CD1c-positive myeloid dendritic cell (primary cell): ENCODE data around the gene MYO3B.
"Not testable (repeated sequence)": the region's sequence is repeated elsewhere in the genome, so short reads cannot be mapped to it uniquely, and the experiment has no call there.

ENCODE experiments used
- DNase-seq: peaks from one replicate; pipeline ENCODE4 v3.0.0-alpha.2; 2016; ENCODE audit errors: extremely low spot score

Gene MYO3B

DNA sequence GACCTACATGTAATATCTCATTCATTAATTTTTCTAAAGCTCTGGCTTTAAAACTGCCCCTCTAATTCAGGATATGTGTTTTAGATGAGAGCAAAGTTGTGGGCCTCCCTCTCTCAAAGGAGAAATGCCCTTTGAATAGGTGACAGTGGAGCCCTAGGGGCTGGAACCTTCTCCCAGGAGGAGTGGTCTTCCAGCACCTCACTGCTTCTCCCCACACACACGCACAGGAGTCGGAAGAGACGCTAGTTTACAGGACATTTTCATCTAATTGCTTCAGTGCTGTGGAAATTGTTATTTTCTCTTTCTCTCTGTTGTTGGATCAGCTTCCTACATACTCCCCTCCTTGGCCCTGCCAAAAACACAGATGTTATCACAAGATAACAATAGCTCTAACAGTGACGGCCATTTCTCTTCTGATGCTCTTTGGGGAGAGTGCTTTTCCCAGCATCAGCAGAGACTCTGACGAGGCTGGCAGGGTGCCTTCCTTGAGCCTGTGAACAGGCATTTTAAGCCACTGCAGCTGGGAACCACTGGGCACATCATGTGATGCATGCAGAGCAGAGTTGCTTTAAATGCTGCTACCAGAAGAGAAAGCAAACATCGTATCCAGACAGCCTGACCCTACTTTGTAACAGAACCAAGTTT, 327.8 kb downstream of the MYO3B start:
- no peak for DNase-seq

DNA sequence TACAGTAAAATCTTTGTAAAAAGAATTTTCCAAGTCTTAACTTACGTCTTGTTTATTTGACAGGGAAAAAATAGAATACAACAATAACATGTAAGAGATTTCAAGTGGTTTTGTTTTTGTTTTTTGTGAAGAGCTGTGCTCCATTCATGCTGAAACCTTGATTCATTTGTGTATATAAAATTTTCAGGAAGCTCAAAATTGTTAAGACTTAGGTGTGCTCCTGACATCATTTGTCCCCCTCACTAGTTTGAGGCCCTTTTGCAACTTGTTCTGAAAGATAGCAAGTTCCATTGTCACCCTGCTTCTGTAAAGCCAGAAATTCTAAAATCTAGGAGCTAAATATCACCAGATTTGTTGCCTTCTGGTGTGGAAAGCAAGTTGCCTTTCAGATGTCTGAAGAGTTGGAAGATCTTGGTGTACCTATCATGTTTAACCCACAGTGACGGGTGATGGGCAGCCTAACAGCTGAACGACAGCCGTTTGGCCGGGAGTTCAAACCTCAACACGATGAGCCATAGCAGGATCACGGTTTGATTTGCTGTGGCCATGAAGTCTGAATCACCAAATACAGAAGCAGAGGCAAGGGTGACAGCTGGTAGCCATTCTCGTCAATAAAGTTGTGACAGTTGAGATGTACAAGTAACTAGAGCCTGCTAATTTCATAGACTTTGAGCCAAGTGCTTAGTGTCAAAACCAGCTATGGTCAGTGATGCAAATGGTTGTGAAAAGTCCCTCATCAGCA, 331.7 kb downstream of the MYO3B start:
- no peak for DNase-seq

DNA sequence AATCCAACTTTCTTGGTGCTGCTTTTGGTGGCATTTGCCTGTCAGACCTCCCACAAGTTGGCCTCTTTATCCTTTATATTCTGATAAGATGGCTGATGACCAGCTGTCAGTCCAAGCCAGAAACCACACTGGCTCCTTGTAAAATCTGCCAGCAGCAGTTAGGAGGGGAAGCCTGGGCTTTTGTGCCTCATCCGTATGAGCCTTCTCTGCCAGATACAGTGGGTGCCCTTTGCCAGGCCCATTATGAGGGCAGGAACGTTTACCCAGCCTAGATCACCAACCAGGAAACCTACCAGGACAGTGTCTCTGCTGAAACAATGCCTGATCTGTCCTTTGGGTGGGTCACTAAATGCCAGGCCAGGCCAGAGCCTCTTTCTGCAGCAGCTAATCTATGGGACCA, 334.3 kb downstream of the MYO3B start:
- DNase-seq: no peak

DNA sequence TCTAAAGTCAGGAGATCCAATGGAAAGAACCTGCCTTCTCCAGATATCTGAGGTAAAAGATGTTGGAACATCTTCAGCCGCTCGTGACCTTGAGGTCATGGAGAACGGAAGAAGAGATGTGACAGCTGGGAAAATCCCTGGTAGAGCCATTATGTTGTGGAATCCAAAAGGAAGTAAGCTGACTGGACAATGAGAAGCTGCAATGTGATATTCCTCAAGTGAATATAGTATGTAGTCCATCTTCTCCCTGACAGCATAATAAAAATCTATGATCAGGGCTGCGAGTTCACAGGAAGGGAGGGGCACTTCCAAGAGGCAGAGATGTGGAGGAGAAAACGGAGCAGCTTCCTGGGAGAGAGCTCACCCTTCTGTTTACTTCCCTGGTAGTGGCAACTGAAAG, 336.2 kb downstream of the MYO3B start:
- DNase-seq: no peak

DNA sequence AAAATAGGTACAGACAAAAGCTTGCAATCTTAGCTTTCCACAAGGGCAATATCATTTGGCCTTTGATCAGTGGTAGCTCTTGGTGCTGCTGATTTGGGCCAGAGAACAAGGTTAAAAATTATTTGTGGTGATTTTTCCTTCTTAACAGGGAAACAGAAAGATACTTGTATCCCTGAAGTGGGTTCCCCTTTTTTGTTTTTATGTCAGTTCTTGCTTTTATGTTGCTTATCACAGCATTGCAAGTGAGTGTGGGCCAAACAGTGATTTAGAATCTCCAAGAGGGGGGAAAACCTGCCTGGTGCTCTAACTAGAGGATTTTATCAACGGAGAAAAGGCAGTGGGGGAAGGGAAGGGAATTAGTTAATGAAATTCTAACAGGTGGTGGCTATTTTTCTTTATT, 339.6 kb downstream of the MYO3B start:
- DNase-seq: no peak

DNA sequence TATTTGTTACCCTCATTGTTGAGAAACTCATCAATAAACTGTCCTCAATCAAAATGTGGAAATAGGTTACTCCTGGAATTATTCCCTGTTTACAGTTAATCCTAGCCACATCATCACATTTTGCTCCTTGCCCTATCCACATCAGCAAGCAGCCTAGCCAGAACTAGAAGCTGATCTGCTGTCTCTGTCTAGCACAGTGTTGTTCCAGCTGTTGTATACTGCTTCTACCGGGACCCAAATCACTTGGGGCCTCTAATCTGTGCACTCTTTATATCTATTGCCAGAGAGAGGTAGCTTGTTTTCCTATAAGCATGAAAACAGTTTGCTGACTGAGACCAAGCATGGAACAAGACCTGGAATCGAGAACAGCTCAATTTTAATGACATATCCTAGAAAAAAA, 341.0 kb downstream of the MYO3B start:
- DNase-seq: no peak

DNA sequence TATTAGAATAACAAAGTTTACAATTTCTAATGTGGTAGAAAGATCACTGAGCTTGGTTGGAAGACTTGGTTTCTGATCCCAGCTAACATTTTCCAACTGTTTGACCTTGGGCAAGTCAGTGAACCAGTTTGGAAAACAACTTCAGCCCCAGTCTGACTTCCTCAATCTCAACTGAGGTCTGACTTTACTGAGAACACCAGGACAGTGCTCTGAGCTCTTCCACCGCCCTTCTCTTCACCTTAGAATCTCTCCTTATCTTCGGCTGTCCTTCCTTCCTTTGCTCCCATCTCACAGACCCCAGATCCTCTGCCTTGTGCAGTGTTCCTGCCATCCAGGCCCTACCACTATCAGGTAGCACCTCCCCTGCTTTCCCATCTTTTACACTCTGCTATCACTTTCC, 343.4 kb downstream of the MYO3B start:
- DNase-seq: no peak

DNA sequence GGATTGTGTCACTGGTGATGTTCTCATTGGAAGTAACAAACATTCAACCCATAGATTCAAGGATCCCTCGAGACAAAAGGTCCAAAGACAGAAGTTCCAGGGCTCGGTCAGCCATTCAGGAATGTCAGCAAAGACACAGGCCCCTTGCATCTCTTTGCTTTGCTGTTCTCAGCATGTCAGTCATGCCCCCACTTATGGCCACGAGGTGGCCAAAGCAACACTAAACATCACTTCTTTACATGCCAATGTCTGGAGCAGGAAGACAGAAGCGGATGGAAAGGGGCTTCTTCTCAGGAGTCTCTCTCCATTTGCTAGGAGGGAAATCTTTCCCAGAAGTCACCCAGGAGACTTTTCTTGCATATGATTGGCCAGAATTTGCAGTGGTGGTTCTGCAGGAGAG, 345.6 kb downstream of the MYO3B start:
- no peak for DNase-seq

DNA sequence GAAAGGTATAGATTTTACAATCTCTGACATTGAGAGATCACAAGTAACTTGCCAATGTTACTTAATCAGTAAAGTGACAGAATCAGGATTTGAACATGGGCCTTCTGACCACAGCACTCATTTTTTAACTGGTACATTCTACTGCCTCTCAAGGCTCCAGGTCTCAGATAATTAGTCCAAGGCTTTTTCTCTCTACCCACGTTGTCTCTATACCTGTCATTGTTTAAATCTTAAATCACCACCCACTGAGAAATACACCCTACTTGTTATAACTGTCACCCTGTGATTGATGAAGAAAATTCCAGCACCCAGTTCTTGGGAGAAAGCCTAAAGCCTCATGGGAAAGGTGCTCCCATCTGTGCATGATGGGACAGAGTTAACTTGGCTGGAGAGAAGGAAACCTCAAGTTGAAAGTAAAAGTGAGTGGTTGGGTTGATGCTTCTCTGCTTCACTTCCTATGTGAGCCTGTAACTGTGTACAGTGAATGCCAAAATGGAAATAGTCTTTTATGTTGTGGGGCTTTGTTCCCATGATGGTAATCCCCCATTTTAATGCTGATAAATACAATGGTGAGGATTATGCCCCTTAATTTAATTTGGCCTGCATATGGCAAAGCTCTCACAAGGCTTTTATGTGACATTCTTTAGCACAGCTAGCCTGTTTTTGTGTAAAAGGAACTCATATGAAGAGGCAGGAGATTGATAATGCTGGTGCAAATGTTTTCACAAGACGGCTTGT, 347.1 kb downstream of the MYO3B start:
- no peak for DNase-seq

DNA sequence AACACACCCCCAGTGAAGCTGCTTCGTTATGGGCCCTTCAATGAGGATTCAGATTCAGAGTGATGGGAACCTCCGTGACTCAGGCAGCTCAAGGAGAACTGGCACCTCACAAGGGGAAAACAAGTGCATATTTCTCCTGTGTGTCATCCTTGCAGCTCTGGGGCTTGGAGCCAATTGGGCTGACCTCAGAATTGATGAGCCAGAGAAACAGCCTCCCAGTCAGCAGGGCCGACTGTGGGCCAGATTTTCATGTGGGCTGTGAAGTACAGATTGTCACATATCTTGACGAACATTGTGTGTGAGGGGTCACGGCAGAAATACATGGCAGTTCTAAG, 347.6 kb downstream of the MYO3B start:
- DNase-seq: no peak

DNA sequence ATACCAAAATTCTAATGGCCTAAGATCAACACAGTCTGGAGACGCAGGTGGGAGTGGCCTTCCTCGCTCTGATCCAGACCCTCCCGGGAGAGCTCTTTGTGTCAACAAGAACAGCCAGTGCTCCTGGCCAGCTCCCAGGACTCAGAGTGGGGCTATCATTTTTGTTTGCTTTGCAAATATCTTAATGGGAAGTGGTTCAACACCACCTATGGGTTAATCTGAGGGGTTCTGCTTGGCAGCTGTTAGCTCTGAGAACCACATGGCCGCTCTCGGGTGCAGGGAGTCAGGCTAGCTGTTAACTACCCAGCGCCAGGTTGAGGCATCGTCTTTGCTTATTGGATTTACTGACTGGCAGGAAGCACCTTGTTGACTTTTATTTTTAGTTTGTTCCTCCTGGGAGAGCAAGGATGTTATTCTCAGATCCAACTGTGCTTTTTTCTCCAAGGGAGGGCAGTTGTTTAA, 352.4 kb downstream of the MYO3B start:
- no peak for DNase-seq

DNA sequence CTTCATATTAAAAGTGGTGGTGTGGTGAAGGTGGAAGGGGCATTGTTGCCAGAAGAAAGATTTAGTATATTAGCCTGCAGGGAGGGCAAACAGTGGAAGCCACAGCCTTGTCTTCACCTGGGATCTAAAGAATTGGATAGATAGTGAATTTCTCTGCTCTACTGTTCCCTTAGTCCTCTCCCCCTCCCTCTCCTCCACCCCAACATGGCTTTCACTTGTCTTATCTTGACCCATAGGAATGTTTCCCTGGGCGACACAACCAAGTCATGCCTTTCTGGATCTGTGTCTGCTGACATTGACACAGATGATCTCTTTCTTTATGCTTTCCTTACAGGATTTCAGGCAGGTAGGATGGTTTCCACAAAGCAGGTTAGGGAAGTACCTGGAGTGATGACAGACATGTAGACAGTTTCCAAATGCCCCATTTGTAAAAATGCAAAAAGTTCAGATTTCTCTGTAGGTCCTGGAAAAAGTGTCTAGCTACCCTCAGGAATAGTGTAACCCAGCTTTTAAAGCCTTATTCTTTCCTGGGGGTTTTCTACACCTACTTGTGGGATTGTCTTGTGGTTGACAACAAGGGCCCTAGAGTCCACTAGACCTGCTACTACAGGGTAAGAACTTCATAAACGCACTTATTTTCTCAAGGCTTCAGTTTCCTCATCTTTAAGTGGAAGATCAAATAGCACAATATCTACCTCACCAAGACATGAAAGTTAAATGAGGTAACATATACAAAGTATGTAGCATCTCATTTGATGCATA, 353.0 kb downstream of the MYO3B start:
- no peak for DNase-seq

DNA sequence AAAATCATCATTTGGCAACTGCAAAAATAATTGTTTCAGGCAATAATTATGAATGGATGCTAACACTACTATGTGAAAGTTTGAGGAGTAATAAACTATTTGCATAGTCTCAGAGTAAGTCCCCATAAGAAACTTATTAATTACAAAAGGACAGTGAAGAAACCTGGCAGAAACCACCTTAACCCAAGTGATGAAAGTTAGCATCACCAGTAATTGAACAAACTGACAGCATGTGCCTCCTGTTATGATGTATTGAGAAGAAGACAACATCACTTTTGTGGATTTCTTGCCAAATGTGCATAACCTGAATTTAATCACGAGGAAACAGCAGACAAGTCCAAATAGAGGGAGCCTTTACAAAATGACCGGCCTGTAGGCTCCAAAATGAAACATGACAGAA, 353.9 kb downstream of the MYO3B start:
- DNase-seq: no peak

DNA sequence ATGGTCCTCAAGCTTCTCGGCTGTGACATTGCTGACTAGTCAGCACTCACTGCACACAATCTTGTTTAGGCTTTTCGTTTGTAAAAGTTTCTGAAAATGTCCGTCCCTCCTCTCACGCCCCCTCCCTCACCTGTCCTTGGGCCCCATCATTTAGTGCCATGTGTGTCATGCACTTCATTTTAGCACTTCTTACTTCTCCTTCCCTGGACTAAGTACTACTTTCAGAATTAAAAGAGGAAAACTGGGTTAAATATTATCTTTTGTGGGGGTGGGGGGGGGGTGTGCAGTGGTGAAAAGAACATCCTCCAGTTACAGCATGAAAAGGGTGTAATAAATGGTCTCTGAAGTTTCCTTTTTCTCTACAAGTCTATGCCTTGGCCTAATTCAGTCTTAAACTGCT, 355.2 kb downstream of the MYO3B start:
- DNase-seq: no peak

DNA sequence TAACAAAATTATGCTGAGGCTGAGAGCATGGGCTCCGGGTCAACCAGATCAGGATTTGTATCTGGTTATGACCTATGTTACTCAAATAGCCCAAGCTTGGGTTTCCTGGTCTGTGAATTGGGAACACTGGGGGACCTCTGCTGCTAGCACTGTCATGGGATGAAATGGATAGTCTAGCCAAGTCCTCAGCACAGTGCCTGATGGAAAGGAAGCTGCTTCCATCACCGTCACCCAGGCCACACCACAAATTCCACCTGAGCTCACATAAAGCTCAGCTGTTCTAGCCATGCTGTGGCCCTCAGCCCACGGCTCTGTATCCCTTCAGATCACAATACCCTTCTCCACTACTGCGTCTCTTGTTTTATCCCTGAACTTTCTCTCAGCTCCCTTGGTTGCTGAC, 357.6 kb downstream of the MYO3B start:
- DNase-seq: no peak

DNA sequence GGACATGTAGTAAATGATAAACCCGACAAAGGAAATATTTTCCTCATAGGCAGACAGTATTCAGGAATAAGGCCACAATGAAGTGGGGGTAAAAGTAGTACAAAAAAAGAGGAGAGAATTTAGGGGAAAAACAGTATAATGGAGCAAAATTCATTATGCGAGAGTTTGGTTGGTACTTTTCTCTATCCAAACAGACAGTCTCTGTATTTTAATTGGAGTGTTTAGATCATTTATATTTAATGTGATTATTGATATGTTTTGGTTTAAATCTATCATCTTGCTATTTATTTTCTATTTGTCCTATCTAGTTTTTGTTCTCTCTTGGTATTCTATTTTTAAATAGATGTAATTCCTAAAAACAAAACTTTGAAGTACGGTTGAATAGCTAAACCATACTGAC, 366.9 kb downstream of the MYO3B start:
- DNase-seq: no peak

DNA sequence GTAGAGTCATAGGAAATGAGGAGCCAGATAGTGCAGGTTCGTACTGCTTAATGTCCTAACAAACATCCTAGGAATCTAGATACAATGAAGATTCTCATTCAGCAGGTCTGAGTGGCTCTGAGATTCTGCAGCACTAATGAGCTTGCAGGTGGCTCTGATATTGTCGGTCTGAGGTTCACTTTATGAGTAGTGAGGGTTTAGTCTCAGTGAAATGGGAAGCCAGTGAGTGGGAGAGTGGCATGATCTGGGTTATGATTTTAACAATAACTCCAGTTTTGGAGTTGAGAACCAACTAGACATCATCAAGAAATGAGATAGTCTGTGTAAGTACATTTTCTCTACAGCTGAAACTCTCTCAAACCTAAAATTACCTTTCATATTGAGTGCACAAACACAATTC, 370.4 kb downstream of the MYO3B start:
- DNase-seq: no peak

DNA sequence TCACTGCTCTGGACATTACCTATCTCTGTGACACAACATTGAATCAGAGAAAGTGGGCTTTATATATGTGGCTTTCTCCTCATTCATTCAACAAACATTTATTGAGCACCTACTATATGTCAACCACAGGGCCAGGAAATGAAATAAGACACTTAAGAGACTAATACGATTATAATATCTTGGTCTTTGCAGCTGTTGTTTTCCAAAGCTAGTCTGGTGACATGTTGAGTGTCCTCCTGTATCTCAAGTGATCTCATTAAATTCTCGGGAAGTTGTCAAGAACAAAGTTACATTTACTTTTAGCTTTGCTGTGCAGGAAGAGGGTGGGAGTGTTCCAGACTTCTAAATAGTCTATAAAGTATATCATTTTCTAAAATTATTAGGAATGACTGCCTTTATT, 372.6 kb downstream of the MYO3B start:
- no peak for DNase-seq

DNA sequence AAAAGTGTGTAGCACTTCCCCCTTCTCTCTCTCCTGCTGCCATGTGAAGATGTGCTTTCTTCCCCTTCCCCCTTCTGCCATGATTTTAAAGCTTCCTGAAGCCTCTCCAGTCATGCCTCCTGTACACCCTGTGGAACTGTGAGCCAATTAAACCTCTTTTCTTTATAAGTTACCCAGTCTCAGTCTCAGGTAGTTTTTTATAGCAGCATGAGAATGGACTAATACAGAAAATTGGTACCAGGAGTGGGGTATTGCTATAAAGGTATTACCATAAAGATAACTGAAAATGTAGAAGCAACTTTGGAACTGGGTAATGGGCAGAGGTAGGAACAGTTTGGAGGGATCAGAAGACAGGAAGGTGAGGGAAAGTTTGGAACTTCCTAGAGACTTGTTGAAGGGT, 374.0 kb downstream of the MYO3B start:
- DNase-seq: not testable (repeated sequence)

DNA sequence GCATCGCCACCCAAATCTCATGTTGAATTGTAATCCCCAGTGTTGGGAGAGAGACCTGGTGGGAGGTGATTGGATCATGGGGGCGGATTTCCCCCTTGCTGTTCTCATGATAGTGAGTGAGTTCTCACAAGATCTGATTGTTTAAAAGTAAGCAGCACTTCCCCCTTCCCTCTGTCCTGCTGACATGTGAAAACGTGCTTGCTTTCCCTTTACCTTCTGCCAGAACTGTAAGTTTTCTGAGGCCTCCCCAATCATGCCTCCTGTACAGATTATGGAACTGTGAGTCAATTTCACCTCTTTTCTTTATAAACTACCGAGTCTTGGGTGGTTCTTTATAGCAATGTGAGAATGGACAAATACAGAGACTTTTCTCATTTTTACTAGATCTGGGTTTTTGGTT, 375.8 kb downstream of the MYO3B start:
- no peak for DNase-seq

DNA sequence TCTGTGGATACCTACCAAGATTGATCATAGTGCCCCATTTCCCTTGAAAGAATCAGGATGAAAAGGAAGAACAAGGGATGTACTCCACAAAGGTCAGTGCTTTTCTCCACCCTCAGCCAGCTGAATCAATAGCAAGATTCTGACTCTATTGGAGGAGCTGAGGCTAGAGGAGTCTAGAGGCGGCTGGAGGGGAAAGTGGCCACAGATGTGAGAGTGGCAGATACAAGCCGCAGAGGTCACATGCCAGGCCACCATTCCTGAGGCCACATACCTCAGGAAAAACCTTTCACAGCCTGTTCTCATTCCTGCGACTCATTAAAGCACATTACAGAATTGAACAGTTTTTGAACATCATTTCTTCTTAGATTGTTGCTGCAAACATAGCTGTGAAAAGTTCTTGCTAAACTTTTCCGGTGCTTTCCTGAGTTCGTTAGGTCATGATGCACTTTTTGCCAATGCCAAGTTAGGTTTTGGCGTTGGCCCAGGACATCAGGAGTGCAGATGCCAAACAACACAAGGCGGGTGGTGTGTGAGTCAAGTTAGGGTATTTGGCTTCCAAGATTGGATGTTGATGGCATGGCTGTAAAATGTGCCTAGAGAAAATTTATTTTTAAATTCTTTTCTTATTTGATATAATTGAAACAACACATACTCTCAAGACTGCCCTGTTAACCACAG, 376.5 kb downstream of the MYO3B start:
- no peak for DNase-seq

DNA sequence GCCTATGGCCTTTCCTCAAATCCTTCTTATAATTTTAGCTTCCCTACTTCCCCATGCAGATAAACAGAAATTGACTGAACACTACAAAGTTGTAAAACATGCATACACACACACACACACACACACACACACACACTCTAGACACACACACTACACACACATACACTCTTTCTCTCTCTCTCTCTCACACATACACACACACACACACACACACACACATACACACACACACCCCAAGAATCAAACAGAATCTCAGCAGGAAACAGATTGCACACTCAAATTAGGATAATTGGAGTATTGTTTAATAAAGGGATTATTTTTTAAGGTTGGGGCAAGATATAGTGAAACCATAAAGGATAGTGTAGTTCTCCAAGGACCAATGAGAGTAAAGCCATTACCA, 385.0 kb downstream of the MYO3B start:
- DNase-seq: no peak
